ENCODE measurements around the gene RAB40AL. TPM values are rescaled to one million over a fixed set of nuclear protein-coding genes. Genes with fewer than 3 reads are reported as not detected.

RAB40AL gene
- total RNA-seq, 2 experiments from 2014 or later: not detected

Other genes with a start within 250 kb of the RAB40AL start
- gene GPRASP2, start 224.8 kb upstream of the RAB40AL start, total RNA-seq: 1 to 10 TPM; 1.3 to 2.1 TPM
- gene GPRASP3, start 216.5 kb upstream of the RAB40AL start, total RNA-seq: 1 to 10 TPM; 1.0 to 1.8 TPM
- under 1 TPM in 1 of 2 experiments, not detected in 1; 0.39 TPM for gene BEX1, start 126.9 kb downstream of the RAB40AL start, total RNA-seq
- not detected for gene NXF3, start 155.9 kb downstream of the RAB40AL start, total RNA-seq

Measured in activated CD4-positive, alpha-beta T cell treated with anti-CD3 and anti-CD28 coated beads for 36 hours (primary cell).